Stomach (tissue), 4 donors: ENCODE results near the gene SORCS1.

Experiments used
- CTCF ChIP-seq, 7 experiments: fragments of 450-650 bp in 4 of 7; fragments of 200-600 bp in 3 of 7; sonication (generic) in 3 of 7; IDR thresholded peaks; one replicate each; pipeline ENCODE4 v1.5.1; 2016 to 2019; ENCODE audit warnings: antibody characterized with exemption in 7 of 7, control low read depth in 2 of 7, mild to moderate bottlenecking in 1 of 7
- EP300 ChIP-seq: sonication (generic); formaldehyde crosslinking; IDR thresholded peaks from one replicate; pipeline ENCODE4 v1.6.1; 2017; ENCODE audit warnings: antibody characterized with exemption
- POLR2A ChIP-seq, 4 donors: fragments of 450-650 bp; IDR thresholded peaks; one replicate each; pipeline ENCODE4 v1.6.1; 2016; ENCODE audit warnings: antibody characterized with exemption in 4 of 4, control low read depth in 2 of 4, mild to moderate bottlenecking in 1 of 4, moderate library complexity in 1 of 4

- no peak for TF ChIP-seq CTCF (IDR thresholded peaks at IDR 0.05)
- no peak for TF ChIP-seq EP300
- TF ChIP-seq POLR2A (IDR thresholded peaks at IDR 0.05): no peak
Observed at GRCh38 chr10:107075117-107075516, 89.4 kb downstream of the SORCS1 start.
